ENCODE data around the gene FHIT.

- TF ChIP-seq CTCF (IDR thresholded peaks at IDR 0.05) (no peak), POLR2A (IDR thresholded peaks at IDR 0.05) (no peak)
Observed at GRCh38 chr3:60513241-60513640, 738.0 kb downstream of the FHIT start.

All from ovary (tissue), 3 donors.